Gastroesophageal sphincter (tissue), 4 donors: ENCODE measurements around the gene LRP11. TPM values are rescaled to one million over a fixed set of nuclear protein-coding genes. Genes with fewer than 3 reads are reported as not detected.
A peak's percentile ranks its signal among the peaks of the same experiment; 100 is the strongest.
"Not testable (repeated sequence)": the region's sequence is repeated elsewhere in the genome, so short reads cannot be mapped to it uniquely, and the experiment has no call there.

Experiments used
- ATAC-seq: fragments of 150-250 bp; one replicate; pipeline ENCODE4 v1.9.1; 2016; ENCODE audit warnings: mild to moderate bottlenecking, moderate library complexity
- H3K27ac ChIP-seq, 4 donors: fragments of 200-600 bp; sonication (generic) in 3 of 4; 1 replicate in 3 of 4; 2 replicates in 1 of 4; pipeline ENCODE4 v1.5.1; 2016 to 2019
- H3K27me3 ChIP-seq: fragments of 200-600 bp; sonication (generic); one replicate; pipeline ENCODE4 v1.5.1; 2019
- H3K36me3 ChIP-seq, 2 donors: fragments of 200-600 bp; sonication (generic); one replicate each; pipeline ENCODE4 v1.5.1; 2019; ENCODE audit warnings: control low read depth in 1 of 2
- H3K4me1 ChIP-seq, 3 donors: fragments of 200-600 bp; sonication (generic); 1 replicate in 2 of 3; 2 replicates in 1 of 3; pipeline ENCODE4 v1.5.1; 2016 to 2019; ENCODE audit warnings: control low read depth in 2 of 3
- H3K4me3 ChIP-seq, 2 donors: fragments of 200-600 bp; sonication (generic); one replicate each; pipeline ENCODE4 v1.5.1; 2019; ENCODE audit warnings: mild to moderate bottlenecking in 1 of 2, moderate library complexity in 1 of 2
- H3K9me3 ChIP-seq, 3 donors: fragments of 200-600 bp; sonication (generic); one replicate each; pipeline ENCODE4 v1.5.1; 2017 to 2019; ENCODE audit warnings: control low read depth in 2 of 3
- CTCF ChIP-seq, 4 experiments: fragments of 200-600 bp in 2 of 4; fragments of 450-650 bp in 2 of 4; sonication (generic) in 1 of 4; IDR thresholded peaks; one replicate each; pipeline ENCODE4 v1.5.1; 2017 to 2019; ENCODE audit warnings: antibody characterized with exemption in 4 of 4, mild to moderate bottlenecking in 2 of 4, moderate library complexity in 2 of 4
- EP300 ChIP-seq: sonication (generic); formaldehyde crosslinking; IDR thresholded peaks from one replicate; pipeline ENCODE4 v1.6.1; 2017; ENCODE audit warnings: antibody characterized with exemption, mild to moderate bottlenecking
- POLR2A ChIP-seq, 2 donors: fragments of 450-650 bp; IDR thresholded peaks; one replicate each; pipeline ENCODE4 v1.6.1; 2017; ENCODE audit warnings: antibody characterized with exemption in 2 of 2, mild to moderate bottlenecking in 2 of 2, moderate library complexity in 1 of 2
- POLR2AphosphoS5 ChIP-seq: sonication (generic); formaldehyde crosslinking; IDR thresholded peaks from one replicate; pipeline ENCODE4 v1.6.1; 2017; ENCODE audit warnings: antibody characterized with exemption
- WGBS, 2 donors: methylation state at CpG; one replicate each; pipeline ENCODE4 v1.1.5; 2018; ENCODE audit warnings: low coverage in 1 of 2; 5-methylcytosine and 5-hydroxymethylcytosine counted together
- total RNA-seq, 4 donors: library from RNA; depleted of rRNA; stranded (reverse); fragments of >200 nt; gene quantifications; one replicate each; pipeline ENCODE4 v1.1.0, GENCODE V29; 2016

Gene LRP11
- 10 to 100 TPM; 17.9 to 33.3 (median 29.6) TPM for total RNA-seq

GRCh38 chr6:149863698-149864577 lies at the start of gene LRP11:
TSS of gene LRP11 (minus strand) at chr6:149864359. CDS start at chr6:149864020, 339 bp downstream.
- H3K4me1 ChIP-seq, result peaks cover 0 to 38% (median 5%) of the 10 kb centered on the region in 3 donors
- H3K4me3 ChIP-seq, result peak within 1 kb of the TSS; percentile 52 to 87
- no peaks in the 10 kb centered on the region for H3K9me3 ChIP-seq
- peak in 1 of 4 experiments; percentile 4 for TF ChIP-seq CTCF (IDR thresholded peaks at IDR 0.05)
- peak; percentile 41 for TF ChIP-seq POLR2AphosphoS5
- peak; percentile 46 to 52 for TF ChIP-seq POLR2A (IDR thresholded peaks at IDR 0.05)
- TF ChIP-seq EP300, result no peak
- ATAC-seq, result peak; percentile 92
- H3K27ac ChIP-seq, result peak within 1 kb of the TSS; percentile 72 to 95 (median 93)
- no CpG with 5 or more reads among the region's 110 CpGs for WGBS, 2 donors
- H3K36me3 ChIP-seq, result no peaks in the 10 kb centered on the region
- no peaks in the 10 kb centered on the region for H3K27me3 ChIP-seq

GRCh38 chr6:149913540-149914240 lies 49.5 kb upstream of the LRP11 start:
- no peaks in the 10 kb centered on the region for H3K27me3 ChIP-seq
- no peaks in the 10 kb centered on the region for H3K4me1 ChIP-seq
- 65 to 71% methylated on average over 4 to 7 of the region's 9 CpGs for WGBS, 2 donors
- ATAC-seq, result no peak
- H3K36me3 ChIP-seq, result no peaks in the 10 kb centered on the region
- no peak overlapping the region for H3K4me3 ChIP-seq
- peaks cover 0 to 3% (median 0%) of the 10 kb centered on the region in 3 donors for H3K9me3 ChIP-seq
- H3K27ac ChIP-seq, result no peak overlapping the region
- TF ChIP-seq POLR2A (IDR thresholded peaks at IDR 0.05) (no peak), CTCF (IDR thresholded peaks at IDR 0.05) (no peak), POLR2AphosphoS5 (no peak), EP300 (no peak)

GRCh38 chr6:149913085-149913484 lies 48.9 kb upstream of the LRP11 start:
- Histone ChIP-seq H3K36me3 (no peaks in the 10 kb centered on the region), H3K4me1 (no peaks in the 10 kb centered on the region), H3K27me3 (no peaks in the 10 kb centered on the region), H3K9me3 (peaks cover 0 to 8% (median 0%) of the 10 kb centered on the region in 3 donors), H3K4me3 (no peak overlapping the region), H3K27ac (no peak overlapping the region)
- no peak for ATAC-seq
- TF ChIP-seq POLR2A (IDR thresholded peaks at IDR 0.05), result no peak
- 100% methylated on average over 1 of the region's 2 CpGs for WGBS, 2 donors

GRCh38 chr6:149912680-149913079 lies 48.5 kb upstream of the LRP11 start:
- not testable (repeated sequence) for ATAC-seq, H3K36me3 ChIP-seq, H3K27me3 ChIP-seq, H3K4me3 ChIP-seq, H3K4me1 ChIP-seq, H3K27ac ChIP-seq, H3K9me3 ChIP-seq
- WGBS, 2 donors, result no CpG with 5 or more reads among the region's 3 CpGs

- H3K27me3 ChIP-seq, result no peaks in the 10 kb centered on the region
- no peak for ATAC-seq
- WGBS, 2 donors, result 89 to 92% methylated on average over 12 to 15 of the region's 23 CpGs
- no peak overlapping the region for H3K27ac ChIP-seq
- no peak overlapping the region for H3K4me3 ChIP-seq
- TF ChIP-seq POLR2A (IDR thresholded peaks at IDR 0.05) (no peak), POLR2AphosphoS5 (no peak), CTCF (IDR thresholded peaks at IDR 0.05) (no peak), EP300 (no peak)
- H3K9me3 ChIP-seq, result peaks cover 0 to 8% (median 0%) of the 10 kb centered on the region in 3 donors
- H3K4me1 ChIP-seq, result peaks cover 0 to 5% (median 0%) of the 10 kb centered on the region in 3 donors
- no peaks in the 10 kb centered on the region for H3K36me3 ChIP-seq
Measured at GRCh38 chr6:149910721-149911151, 46.6 kb upstream of the LRP11 start.
